ENCODE measurements around the gene NOC2L. TPM values are rescaled to one million over a fixed set of nuclear protein-coding genes. Genes with fewer than 3 reads are reported as not detected.

The NOC2L gene
- total RNA-seq, 2 experiments from 2014 or later = 77.9 to 99.0 TPM

- Histone ChIP-seq H3K4me2 (ENCODE audit: low read length) (no peak overlapping the region), H2AFZ (ENCODE audit: low read length) (no peak overlapping the region), H3K79me2 (ENCODE audit: insufficient read depth, low read depth, low read length) (no peaks in the 10 kb centered on the region), H3K9me3 (ENCODE audit: low read length) (no peaks in the 10 kb centered on the region), H3K4me1 (ENCODE audit: insufficient read depth, low read length, poor library complexity, severe bottlenecking) (peaks cover 1% of the 10 kb centered on the region), H3K4me3 (ENCODE audit: low read depth, low read length, poor library complexity, severe bottlenecking) (no peak overlapping the region), H4K20me1 (ENCODE audit: insufficient read depth, low read length) (no peaks in the 10 kb centered on the region), H3K36me3 (ENCODE audit: insufficient read depth, low read length) (no peaks in the 10 kb centered on the region), H3K9me2 (ENCODE audit: insufficient read depth, low read length) (no peaks in the 10 kb centered on the region), H3K27ac (ENCODE audit: low read depth, low read length, poor library complexity, severe bottlenecking) (no peak overlapping the region)
- CTCF ChIA-PET (ENCODE audit: unreplicated experiment) = no interaction called here
- BruUV-seq (replicated peaks) = no TSS peak
- intact Hi-C loops (cut with micrococcal nuclease; ENCODE audit: unreplicated experiment) = no loop called here
- TF ChIP-seq EZH2phosphoT487 (IDR thresholded peaks at IDR 0.05; ENCODE audit: borderline replicate concordance, low read depth, low read length) (no peak), CTCF (conservative IDR thresholded peaks at IDR 0.05; ENCODE audit: low read length) (no peak)
- POLR2A ChIA-PET = no interaction called here
- no peak for DNase-seq (ENCODE audit: low spot score)
These were observed 48.7 kb downstream of the NOC2L start for GRCh38 chr1:910311-910880.

DNA sequence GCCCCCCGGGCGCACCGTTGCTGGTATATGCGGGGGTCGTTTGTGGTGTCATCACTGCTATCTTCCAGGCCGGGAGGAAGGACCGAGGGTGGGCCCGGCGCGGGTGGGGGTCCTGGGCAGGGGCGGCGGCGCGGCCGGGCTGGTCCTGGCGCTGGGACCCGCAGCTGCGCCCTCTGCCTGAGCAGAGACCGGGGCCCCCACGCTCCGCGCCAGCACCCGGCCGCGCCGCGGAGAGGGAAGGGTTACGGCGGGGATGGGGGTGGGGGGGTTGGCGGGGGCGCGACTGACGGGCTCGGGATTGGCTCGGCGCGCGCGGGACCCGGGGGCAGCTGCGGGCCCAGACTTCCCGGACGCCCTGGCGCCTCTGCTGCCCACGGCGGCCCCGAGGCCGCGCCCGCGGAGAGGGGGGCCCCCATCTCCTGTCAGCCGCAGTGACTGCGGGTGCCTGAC, 49.2 kb downstream of the NOC2L start:
- Histone ChIP-seq H4K20me1 (ENCODE audit: insufficient read depth, low read length) (no peaks in the 10 kb centered on the region), H3K4me1 (ENCODE audit: insufficient read depth, low read length, poor library complexity, severe bottlenecking) (peaks cover 6% of the 10 kb centered on the region), H3K36me3 (ENCODE audit: insufficient read depth, low read length) (no peaks in the 10 kb centered on the region), H3K4me3 (ENCODE audit: low read depth, low read length, poor library complexity, severe bottlenecking) (no peak overlapping the region), H3K4me2 (ENCODE audit: low read length) (no peak overlapping the region), H2AFZ (ENCODE audit: low read length) (no peak overlapping the region), H3K79me2 (ENCODE audit: insufficient read depth, low read depth, low read length) (no peaks in the 10 kb centered on the region), H3K9me2 (ENCODE audit: insufficient read depth, low read length) (no peaks in the 10 kb centered on the region), H3K27ac (ENCODE audit: low read depth, low read length, poor library complexity, severe bottlenecking) (no peak overlapping the region), H3K9me3 (ENCODE audit: low read length) (no peaks in the 10 kb centered on the region)
- BruUV-seq (replicated peaks) = no TSS peak
- intact Hi-C loops (cut with micrococcal nuclease; ENCODE audit: unreplicated experiment) = no loop called here
- no peak for DNase-seq (ENCODE audit: low spot score)
- TF ChIP-seq EZH2phosphoT487 (IDR thresholded peaks at IDR 0.05; ENCODE audit: borderline replicate concordance, low read depth, low read length) (no peak), CTCF (conservative IDR thresholded peaks at IDR 0.05; ENCODE audit: low read length) (no peak)
- ChIA-PET POLR2A (no interaction called here), CTCF (ENCODE audit: unreplicated experiment) (no interaction called here)

- no peak overlapping the region for H3K27ac ChIP-seq (ENCODE audit: low read depth, low read length, poor library complexity, severe bottlenecking)
- H3K9me2 ChIP-seq (ENCODE audit: insufficient read depth, low read length) = no peaks in the 10 kb centered on the region
- intact Hi-C loops (cut with micrococcal nuclease; ENCODE audit: unreplicated experiment) = no loop called here
- no peak overlapping the region for H3K4me3 ChIP-seq (ENCODE audit: low read depth, low read length, poor library complexity, severe bottlenecking)
- peaks cover 7% of the 10 kb centered on the region for H3K4me1 ChIP-seq (ENCODE audit: insufficient read depth, low read length, poor library complexity, severe bottlenecking)
- CTCF ChIA-PET (ENCODE audit: unreplicated experiment) = no interaction called here
- H3K36me3 ChIP-seq (ENCODE audit: insufficient read depth, low read length) = no peaks in the 10 kb centered on the region
- POLR2A ChIA-PET = no interaction called here
- no TSS peak for BruUV-seq (replicated peaks)
- TF ChIP-seq CTCF (conservative IDR thresholded peaks at IDR 0.05; ENCODE audit: low read length) = no peak
- no peak for TF ChIP-seq EZH2phosphoT487 (IDR thresholded peaks at IDR 0.05; ENCODE audit: borderline replicate concordance, low read depth, low read length)
- H4K20me1 ChIP-seq (ENCODE audit: insufficient read depth, low read length) = no peaks in the 10 kb centered on the region
- DNase-seq (ENCODE audit: low spot score) = no peak
- no peak overlapping the region for H2AFZ ChIP-seq (ENCODE audit: low read length)
- no peak overlapping the region for H3K4me2 ChIP-seq (ENCODE audit: low read length)
- H3K79me2 ChIP-seq (ENCODE audit: insufficient read depth, low read depth, low read length) = no peaks in the 10 kb centered on the region
- no peaks in the 10 kb centered on the region for H3K9me3 ChIP-seq (ENCODE audit: low read length)
These were observed 50.4 kb downstream of the NOC2L start for GRCh38 chr1:908661-909060.

Measured in OCI-LY7 (cell line).